Measurements from ENCODE around the gene PKN1. TPM values are rescaled to one million over a fixed set of nuclear protein-coding genes. Genes with fewer than 3 reads are reported as not detected.

PKN1 gene
- total RNA-seq, 1 experiment from 2014 or later = 170 TPM

GRCh38 chr19:14482172-14482941 is 49.3 kb downstream of the PKN1 start (continued):
- no peak for TF ChIP-seq FOXP4 (CRISPR knock-in tag; IDR thresholded peaks at IDR 0.05)
- no peak for TF ChIP-seq ZMAT4 (CRISPR knock-in tag; IDR thresholded peaks at IDR 0.05)
- TF ChIP-seq ERG (CRISPR knock-in tag; IDR thresholded peaks at IDR 0.05) = no peak
- TF ChIP-seq CBFB (CRISPR knock-in tag; IDR thresholded peaks at IDR 0.05; ENCODE audit: low read depth) = no peak
- no peak for TF ChIP-seq ZNF138 (CRISPR knock-in tag; conservative IDR thresholded peaks at IDR 0.05)
- no peak for TF ChIP-seq CTCF (IDR thresholded peaks at IDR 0.05)
- TF ChIP-seq ZBTB21 (CRISPR knock-in tag; IDR thresholded peaks at IDR 0.05; ENCODE audit: borderline replicate concordance) = no peak
- no peak for TF ChIP-seq IRF2 (CRISPR knock-in tag; IDR thresholded peaks at IDR 0.05; ENCODE audit: borderline replicate concordance, low read depth)
- TF ChIP-seq STAT6 (CRISPR knock-in tag; conservative IDR thresholded peaks at IDR 0.05; ENCODE audit: low read depth) = no peak

GRCh38 chr19:14487370-14488125 is 54.4 kb downstream of the PKN1 start:
- Mint-ChIP-seq H3K27me3 (ENCODE audit: low read depth) (no peaks in the 10 kb centered on the region), H3K4me3 (no peak overlapping the region), H3K4me1 (0 out of 2 replicates have a peak, but pooled peaks cover 2% of the 10 kb centered on the region), H3K27ac (no peak overlapping the region), H3K36me3 (peaks cover 41% of the 10 kb centered on the region), H3K9me3 (no peaks in the 10 kb centered on the region)
- ChIA-PET CTCF (interaction anchor here (0.6 to 2.2 kb wide), 8 partner anchors 8 to 391 kb away, joined by 3 to 11 read pairs (median 4); partner anchors contain the start of gene PKN1), POLR2A (no interaction called here)
- no peak for TF ChIP-seq TP53 (CRISPR knock-in tag; IDR thresholded peaks at IDR 0.05)
- TF ChIP-seq ATF6 (CRISPR knock-in tag; IDR thresholded peaks at IDR 0.05) = no peak
- no peak for TF ChIP-seq ATF1 (CRISPR knock-in tag; IDR thresholded peaks at IDR 0.05)
- TF ChIP-seq FOXP4 (CRISPR knock-in tag; IDR thresholded peaks at IDR 0.05) = no peak
- no peak for TF ChIP-seq ERG (CRISPR knock-in tag; IDR thresholded peaks at IDR 0.05)
- no peak for TF ChIP-seq EMX1 (CRISPR knock-in tag; IDR thresholded peaks at IDR 0.05)
- TF ChIP-seq SMAD3 (CRISPR knock-in tag; IDR thresholded peaks at IDR 0.05; ENCODE audit: borderline replicate concordance) = no peak
- no peak for TF ChIP-seq CBFB (CRISPR knock-in tag; IDR thresholded peaks at IDR 0.05; ENCODE audit: low read depth)
- no peak for TF ChIP-seq MYBL2 (CRISPR knock-in tag; IDR thresholded peaks at IDR 0.05)
- TF ChIP-seq FOXK1 (CRISPR knock-in tag; IDR thresholded peaks at IDR 0.05) = no peak
- no peak for TF ChIP-seq ZNF263 (CRISPR knock-in tag; IDR thresholded peaks at IDR 0.05; ENCODE audit: low read depth)
- no peak for TF ChIP-seq ZNF423 (CRISPR knock-in tag; IDR thresholded peaks at IDR 0.05)
- no peak for DNase-seq (ENCODE audit: low spot score)
- ATAC-seq = no peak

Measured in WTC11 (cell line).